Right atrium auricular region (tissue), 2 donors: Measurements from ENCODE around the gene LRP2. TPM values are rescaled to one million over a fixed set of nuclear protein-coding genes. Genes with fewer than 3 reads are reported as not detected.

ENCODE experiments used
- DNase-seq: peaks from one replicate; pipeline ENCODE4 v3.0.0-alpha.2; 2019; ENCODE audit warnings: low spot score
- H3K27ac ChIP-seq, 2 donors: fragments of 200-600 bp; sonication (generic); 1 replicate in 1 of 2; 2 replicates in 1 of 2; pipeline ENCODE4 v1.5.1; 2016 to 2019
- H3K27me3 ChIP-seq, 2 donors: fragments of 200-600 bp; sonication (generic); one replicate each; pipeline versions ENCODE4 v1.5.1 to v1.6.0; 2017 to 2019
- H3K36me3 ChIP-seq: fragments of 200-600 bp; sonication (generic); one replicate; pipeline ENCODE4 v1.5.1; 2016
- H3K4me1 ChIP-seq, 2 donors: fragments of 200-600 bp; sonication (generic); one replicate each; pipeline versions ENCODE4 v1.5.1 to v1.6.0; 2017 to 2019
- H3K4me3 ChIP-seq, 2 donors: fragments of 200-600 bp; sonication (generic); 1 replicate in 1 of 2; 2 replicates in 1 of 2; pipeline ENCODE4 v1.5.1; 2017 to 2019; ENCODE audit warnings: mild to moderate bottlenecking in 1 of 2, moderate library complexity in 1 of 2
- H3K9me3 ChIP-seq, 2 donors: fragments of 200-600 bp; sonication (generic); one replicate each; pipeline ENCODE4 v1.5.1; 2019
- total RNA-seq, 2 donors: library from RNA; depleted of rRNA; stranded (reverse); fragments of >200 nt; gene quantifications; one replicate each; pipeline ENCODE4 v1.1.0, GENCODE V29; 2016
- TF ChIP-seq, protein P1 (sequence below), 2 donors: fragments of 200-600 bp; sonication (generic); IDR thresholded peaks; one replicate each; pipeline ENCODE4 v1.5.1; 2019; ENCODE audit warnings: antibody characterized with exemption in 2 of 2

LRP2 gene
- total RNA-seq, 2 donors from 2014 or later: 8.1 to 14.8 TPM

DNA sequence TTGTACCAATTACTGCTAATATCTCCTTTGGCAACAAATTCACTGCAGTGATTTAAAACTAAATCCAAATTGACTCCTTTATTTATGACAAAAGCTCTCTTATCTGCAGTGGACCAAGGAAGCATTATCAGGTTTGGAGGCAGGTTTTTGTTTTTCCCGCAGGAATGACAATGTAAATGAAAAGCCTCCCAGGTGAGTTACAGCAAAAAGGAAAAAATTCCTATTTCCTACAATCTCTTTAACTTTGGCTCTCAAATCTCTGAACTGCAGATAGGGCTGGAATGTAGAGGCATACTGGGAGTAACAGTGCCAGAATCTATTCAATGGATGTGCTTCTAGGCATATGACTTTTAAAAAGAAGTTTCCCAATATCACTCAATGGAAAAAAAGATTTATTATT, 28.9 kb upstream of the LRP2 start:
- no peak overlapping the region for H3K27ac ChIP-seq
- no peaks in the 10 kb centered on the region for H3K36me3 ChIP-seq
- H3K4me3 ChIP-seq: no peak overlapping the region
- no peak for DNase-seq
- no peaks in the 10 kb centered on the region for H3K4me1 ChIP-seq
- no peaks in the 10 kb centered on the region for H3K9me3 ChIP-seq
- H3K27me3 ChIP-seq: no peaks in the 10 kb centered on the region
- TF ChIP-seq, protein P1, sequence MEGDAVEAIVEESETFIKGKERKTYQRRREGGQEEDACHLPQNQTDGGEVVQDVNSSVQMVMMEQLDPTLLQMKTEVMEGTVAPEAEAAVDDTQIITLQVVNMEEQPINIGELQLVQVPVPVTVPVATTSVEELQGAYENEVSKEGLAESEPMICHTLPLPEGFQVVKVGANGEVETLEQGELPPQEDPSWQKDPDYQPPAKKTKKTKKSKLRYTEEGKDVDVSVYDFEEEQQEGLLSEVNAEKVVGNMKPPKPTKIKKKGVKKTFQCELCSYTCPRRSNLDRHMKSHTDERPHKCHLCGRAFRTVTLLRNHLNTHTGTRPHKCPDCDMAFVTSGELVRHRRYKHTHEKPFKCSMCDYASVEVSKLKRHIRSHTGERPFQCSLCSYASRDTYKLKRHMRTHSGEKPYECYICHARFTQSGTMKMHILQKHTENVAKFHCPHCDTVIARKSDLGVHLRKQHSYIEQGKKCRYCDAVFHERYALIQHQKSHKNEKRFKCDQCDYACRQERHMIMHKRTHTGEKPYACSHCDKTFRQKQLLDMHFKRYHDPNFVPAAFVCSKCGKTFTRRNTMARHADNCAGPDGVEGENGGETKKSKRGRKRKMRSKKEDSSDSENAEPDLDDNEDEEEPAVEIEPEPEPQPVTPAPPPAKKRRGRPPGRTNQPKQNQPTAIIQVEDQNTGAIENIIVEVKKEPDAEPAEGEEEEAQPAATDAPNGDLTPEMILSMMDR (IDR thresholded peaks at IDR 0.05): no peak

DNA sequence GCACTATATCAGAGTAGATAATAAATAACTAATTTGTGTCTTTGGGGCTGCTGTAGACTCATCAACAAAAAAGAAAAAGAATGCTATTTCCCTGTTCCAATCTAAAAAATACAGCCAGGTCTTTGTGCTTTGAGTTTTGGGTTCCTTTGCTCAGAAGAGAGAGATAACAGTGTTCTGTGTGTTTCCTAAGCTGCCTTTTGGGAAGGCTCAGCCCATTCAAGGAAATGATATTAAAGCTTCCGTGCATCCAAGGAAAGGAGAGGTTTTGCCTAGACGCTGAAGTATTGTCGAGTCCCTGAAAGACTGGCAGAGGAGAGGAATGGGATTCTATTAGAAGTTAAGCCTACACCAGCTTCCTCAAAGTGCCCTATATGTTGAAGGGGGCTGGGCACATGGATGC, 25.8 kb upstream of the LRP2 start:
- TF ChIP-seq, protein P1 (IDR thresholded peaks at IDR 0.05): no peak
- H3K4me3 ChIP-seq: no peak overlapping the region
- no peaks in the 10 kb centered on the region for H3K27me3 ChIP-seq
- no peaks in the 10 kb centered on the region for H3K4me1 ChIP-seq
- no peaks in the 10 kb centered on the region for H3K36me3 ChIP-seq
- no peaks in the 10 kb centered on the region for H3K9me3 ChIP-seq
- no peak for DNase-seq
- H3K27ac ChIP-seq: no peak overlapping the region

DNA sequence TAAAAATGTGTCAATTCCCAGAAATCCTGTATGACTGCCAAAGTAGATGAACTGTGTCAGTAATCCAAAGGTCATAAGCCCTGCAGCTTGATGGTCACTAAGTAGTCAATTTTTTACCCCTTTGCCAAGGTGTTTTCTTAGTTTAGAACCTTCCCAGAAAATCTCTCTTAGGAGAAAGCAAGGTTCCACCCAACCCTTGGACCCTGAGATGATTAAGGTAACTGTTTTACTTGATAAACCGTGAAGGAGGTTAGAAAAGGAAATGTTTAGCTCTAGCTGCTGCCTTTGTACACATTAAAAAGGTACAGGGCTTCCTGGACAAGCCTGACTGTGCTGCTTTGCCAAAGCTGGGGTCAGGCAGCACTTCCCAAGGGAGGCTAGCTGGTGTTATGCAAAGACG, 24.4 kb upstream of the LRP2 start:
- TF ChIP-seq, protein P1 (IDR thresholded peaks at IDR 0.05): no peak
- no peaks in the 10 kb centered on the region for H3K4me1 ChIP-seq
- H3K4me3 ChIP-seq: no peak overlapping the region
- DNase-seq: no peak
- H3K9me3 ChIP-seq: no peaks in the 10 kb centered on the region
- no peaks in the 10 kb centered on the region for H3K36me3 ChIP-seq
- no peaks in the 10 kb centered on the region for H3K27me3 ChIP-seq
- no peak overlapping the region for H3K27ac ChIP-seq

DNA sequence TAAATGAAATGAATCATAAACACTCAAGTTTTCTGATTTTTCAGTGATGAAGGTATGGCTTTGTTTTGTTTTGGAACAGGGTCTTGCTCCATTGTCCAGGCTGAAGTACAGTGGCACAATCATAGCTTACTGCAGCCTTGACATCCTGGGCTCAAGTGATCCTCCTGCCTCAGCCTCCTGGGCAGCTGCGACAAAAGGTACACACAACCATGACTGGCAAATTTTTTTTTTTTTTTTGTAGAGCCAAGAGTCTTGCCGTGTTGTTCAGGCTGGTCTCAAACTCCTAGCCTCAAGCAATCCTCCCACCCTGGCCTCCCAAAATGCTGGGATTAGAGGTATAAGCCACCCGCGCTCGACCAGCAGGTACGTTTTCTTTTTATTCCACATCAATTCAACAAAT, 22.5 kb upstream of the LRP2 start:
- Histone ChIP-seq H3K4me3 (no peak overlapping the region), H3K27me3 (no peaks in the 10 kb centered on the region), H3K27ac (no peak overlapping the region), H3K9me3 (no peaks in the 10 kb centered on the region), H3K4me1 (no peaks in the 10 kb centered on the region), H3K36me3 (no peaks in the 10 kb centered on the region)
- no peak for DNase-seq
- TF ChIP-seq, protein P1 (IDR thresholded peaks at IDR 0.05): no peak

DNA sequence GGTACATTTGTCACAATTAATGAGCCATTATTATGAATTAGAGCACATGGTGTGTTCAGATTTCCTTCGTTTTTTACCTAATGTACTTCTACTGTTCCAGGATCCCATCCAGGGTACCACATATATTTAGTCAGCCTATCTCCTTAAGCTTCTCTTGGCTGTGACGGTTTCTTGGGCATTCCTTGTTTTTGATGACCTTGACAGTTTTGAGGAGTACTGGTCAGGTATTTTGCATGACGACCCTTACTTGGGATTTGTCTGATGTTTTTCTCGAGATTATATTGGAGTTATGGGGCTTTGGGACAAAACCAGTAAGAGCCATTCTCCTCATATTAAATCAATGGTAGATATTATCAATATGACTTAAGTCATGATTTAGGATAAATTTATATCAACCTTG, 10.2 kb upstream of the LRP2 start:
- Histone ChIP-seq H3K27ac (no peak overlapping the region), H3K27me3 (no peaks in the 10 kb centered on the region), H3K4me3 (no peak overlapping the region), H3K4me1 (no peaks in the 10 kb centered on the region), H3K36me3 (no peaks in the 10 kb centered on the region), H3K9me3 (no peaks in the 10 kb centered on the region)
- no peak for DNase-seq
- TF ChIP-seq, protein P1 (IDR thresholded peaks at IDR 0.05): no peak

DNA sequence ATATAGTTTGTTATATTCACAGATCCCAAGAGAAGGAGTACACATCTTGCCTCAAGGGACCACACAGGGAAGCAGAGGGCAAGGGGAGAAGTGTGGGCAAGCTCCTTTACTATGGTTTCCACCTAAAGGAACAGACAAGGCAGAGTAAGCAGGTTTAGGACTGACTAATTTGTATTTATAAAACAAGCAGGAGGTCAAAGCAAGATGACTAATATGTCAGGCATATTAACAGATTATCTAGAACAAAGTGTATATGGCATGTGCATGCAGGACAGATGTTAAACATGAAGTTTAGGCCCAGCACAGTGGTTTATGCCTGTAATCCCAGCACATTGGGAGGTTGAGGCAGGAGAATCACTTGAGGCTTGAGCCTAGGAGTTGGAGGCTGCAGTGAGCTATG, 3.7 kb upstream of the LRP2 start:
- H3K9me3 ChIP-seq: no peaks in the 10 kb centered on the region
- H3K27ac ChIP-seq: no peak overlapping the region
- peaks cover 0 to 36% of the 10 kb centered on the region in 2 donors for H3K4me1 ChIP-seq
- H3K36me3 ChIP-seq: no peaks in the 10 kb centered on the region
- no peak overlapping the region for H3K4me3 ChIP-seq
- TF ChIP-seq, protein P1 (IDR thresholded peaks at IDR 0.05): no peak
- peaks cover 5 to 10% of the 10 kb centered on the region in 2 donors for H3K27me3 ChIP-seq
- DNase-seq: no peak
